ENCODE measurements around the gene IGLL1.
"Not testable (repeated sequence)": the region's sequence is repeated elsewhere in the genome, so short reads cannot be mapped to it uniquely, and the experiment has no call there.

Gene IGLL1

DNA sequence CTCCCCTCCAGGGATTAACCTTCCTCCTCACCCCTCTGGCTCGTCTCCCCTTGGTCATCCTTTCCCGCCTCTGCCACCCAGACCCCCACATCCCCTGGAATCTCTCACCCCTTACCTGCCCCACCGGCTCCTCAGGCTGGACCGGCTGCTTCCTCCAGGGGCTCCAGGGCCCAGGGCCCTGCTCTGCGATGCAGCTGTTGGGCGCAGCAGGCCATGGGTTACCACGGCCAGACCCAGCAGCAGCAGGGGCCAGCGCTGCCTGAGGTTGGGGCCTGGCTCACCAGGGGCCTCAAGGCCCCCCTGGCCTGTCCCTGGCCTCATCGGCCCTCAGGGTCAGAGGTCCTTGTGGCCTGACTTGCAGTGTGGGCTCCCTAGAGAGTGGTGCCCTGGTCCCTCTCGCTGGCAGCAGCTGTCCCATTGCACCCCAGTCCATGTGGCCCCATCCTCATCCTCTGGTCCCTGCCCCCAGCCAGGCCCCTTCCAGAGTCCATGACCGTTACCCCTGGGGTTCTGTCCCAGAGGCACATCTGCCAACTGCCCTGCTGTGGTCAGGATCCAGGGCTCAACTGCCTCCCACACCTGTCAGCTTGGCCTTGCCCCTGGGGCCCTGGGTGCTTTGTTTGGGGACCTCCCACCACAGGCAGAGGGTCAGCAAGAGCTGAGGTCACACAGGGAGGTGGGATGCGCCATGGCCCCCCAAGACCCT, at the start of gene IGLL1:
Gene IGLL1 (minus strand): TSS at position 421 of the 706 bp plus-strand sequence. CDS start 100 bp downstream, at position 321.
- no peak for DNase-seq

DNA sequence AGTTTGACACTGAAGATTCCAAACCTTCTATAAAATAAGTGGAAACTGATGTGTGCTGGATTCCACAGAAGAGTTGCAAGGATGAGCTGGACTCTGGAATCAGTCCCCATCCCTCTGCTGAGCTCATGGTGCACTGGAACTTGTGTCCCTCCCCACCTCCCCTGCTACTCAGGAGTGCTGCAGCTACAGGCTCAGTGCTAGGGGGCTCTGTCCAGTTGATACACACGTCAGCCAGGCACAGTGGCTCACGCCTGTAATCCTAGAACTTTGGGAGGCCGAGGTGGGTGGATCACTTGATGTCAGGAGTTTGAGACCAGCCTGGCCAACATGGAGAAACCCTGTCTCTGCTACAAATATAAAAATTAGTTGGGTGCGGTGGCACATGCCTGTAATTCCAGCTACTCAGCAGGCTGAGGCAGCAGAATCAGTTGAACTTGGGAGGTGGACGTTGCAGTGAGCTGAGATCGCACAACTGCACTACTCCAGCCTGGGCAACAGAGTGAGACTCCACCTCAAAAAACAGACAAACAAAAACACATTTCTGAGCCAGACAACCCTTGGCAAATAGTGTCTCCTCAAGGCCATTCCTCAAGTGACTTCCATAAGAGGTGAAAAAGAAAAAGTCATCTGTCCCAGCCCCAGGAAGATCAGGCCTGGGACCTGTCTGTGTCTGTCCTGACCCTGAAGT, 48.1 kb upstream of the IGLL1 start:
- not testable (repeated sequence) for DNase-seq

DNA sequence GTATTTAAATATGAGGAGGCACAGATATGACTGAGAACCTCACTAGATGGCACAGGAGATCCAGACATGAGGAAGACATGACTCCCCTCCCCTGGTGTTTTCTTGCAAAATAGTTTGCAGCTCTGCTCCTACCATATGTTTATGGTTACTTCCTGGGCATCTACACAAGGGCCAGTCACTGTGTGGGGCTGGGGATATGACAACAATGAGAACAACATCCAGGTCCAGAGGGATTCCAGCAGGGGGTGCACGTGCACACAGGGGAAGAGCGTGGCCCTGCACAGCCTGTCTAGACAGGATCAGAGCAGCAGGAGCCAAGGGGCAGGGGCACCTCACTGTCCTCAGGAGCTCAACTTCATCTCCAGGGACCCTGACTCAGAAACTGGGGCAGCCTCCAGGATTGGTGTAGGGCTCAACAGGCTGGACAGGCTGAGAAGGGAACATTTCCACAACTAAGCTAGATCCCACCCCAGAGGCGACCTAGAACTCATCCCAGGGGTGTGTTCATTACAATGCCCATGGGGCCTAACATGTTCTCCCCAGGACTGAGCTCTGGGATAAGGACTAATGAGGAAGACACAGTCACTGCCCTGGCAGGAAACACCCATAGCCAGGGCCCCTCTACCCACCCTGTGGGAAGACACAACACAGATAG, 47.4 kb upstream of the IGLL1 start:
- DNase-seq: peak; percentile 62

DNA sequence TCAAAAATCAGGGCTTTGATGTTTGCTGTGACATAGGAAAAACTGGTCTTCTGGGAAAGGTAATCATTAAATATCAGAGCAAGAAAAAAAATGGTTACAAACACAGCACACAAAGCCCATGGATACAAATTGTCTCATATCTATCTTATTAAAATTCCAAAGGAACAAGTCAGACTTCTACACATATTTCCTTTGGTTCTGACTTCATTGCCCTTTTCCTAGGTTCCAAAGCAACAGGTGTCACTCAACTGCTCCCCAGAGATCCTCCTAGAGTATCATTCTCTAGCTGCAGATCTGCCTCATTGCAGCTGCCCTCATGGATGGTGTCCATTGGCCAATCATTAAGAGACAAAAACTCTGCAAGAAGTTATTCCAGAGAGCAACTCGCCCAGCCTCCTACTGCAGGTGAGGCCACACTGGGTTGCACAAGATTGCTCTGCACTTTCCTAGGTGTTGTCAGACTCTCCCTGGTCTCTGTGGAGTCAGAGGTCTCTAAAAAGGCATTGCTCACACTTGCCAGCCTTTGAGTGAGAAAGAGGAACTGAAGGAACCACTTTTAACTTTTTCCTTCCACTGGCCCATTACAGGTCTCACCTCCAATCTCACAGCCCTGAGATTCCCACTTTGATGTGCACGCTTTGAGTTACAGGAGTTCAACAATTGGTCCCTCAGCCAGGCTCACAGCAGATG, 46.3 kb upstream of the IGLL1 start:
- no peak for DNase-seq

DNA sequence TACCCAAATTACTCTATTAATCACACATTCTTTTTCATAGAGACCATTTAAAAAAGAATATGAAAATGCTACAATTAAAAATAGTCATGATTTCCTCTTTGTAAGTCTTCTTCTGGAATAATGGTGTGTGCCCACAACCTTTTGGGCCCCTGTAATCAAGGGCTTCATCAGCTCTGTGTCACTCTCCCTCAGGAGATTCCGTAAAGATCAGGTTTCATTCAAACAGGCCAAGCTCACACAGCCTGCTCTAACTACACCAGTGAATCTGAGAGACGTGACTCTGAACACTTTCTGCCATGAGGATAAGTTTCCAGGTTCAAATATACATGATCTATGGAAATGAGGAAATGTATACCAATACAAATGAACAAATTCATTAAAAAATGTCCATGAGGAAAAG, 42.5 kb upstream of the IGLL1 start:
- DNase-seq: no peak

DNA sequence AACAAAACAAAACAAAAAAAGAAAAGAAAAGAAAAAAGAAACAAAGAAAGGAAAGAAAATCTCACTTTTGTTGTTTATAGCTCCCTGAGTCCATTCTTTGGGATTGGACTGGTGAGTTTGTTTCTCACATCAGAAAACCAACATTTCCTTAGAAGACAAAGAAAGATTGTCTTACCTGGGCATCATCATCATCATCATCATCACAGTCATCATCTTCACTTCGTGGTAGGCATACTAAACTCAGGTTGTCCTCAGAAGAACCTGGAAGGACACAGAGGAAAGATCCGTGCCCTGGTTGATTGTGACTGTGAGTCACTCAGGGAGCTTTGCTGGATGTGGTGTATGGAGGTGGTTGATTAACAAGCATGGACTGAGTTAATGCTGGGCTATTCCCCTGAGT, 41.8 kb upstream of the IGLL1 start:
- not testable (repeated sequence) for DNase-seq

DNA sequence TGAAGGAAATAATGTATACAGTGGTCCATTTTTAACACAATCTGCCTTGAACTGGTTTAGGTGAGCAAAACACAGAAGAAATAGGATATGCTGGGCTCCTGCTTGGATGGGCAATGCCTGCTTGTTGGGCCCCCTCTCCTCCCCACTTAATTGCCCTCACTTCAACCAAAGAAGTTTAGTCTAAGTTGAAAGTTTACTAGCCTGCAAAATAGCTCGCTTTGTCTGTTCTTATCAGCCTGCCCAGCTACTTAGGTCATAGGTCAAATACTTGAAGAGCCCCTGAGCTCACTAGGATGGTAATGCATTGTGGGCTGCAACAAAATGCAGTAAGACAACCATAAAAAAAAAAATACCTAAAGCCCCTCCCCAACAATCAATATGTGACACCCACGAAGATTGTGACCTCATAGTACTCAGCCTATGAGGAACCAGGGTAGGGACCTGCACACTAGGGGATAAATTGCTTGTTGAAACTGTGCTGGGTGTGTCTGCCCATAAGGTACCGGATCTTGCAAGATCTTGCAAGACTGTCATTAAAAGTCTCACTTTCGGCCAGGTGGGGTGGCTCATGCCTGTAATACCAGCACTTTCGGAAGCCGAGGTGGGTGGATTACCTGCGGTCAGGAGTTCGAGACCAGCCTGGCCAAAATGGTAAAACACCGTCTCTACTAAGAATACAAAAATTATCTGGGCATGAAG, 41.1 kb upstream of the IGLL1 start:
- DNase-seq: no peak

DNA sequence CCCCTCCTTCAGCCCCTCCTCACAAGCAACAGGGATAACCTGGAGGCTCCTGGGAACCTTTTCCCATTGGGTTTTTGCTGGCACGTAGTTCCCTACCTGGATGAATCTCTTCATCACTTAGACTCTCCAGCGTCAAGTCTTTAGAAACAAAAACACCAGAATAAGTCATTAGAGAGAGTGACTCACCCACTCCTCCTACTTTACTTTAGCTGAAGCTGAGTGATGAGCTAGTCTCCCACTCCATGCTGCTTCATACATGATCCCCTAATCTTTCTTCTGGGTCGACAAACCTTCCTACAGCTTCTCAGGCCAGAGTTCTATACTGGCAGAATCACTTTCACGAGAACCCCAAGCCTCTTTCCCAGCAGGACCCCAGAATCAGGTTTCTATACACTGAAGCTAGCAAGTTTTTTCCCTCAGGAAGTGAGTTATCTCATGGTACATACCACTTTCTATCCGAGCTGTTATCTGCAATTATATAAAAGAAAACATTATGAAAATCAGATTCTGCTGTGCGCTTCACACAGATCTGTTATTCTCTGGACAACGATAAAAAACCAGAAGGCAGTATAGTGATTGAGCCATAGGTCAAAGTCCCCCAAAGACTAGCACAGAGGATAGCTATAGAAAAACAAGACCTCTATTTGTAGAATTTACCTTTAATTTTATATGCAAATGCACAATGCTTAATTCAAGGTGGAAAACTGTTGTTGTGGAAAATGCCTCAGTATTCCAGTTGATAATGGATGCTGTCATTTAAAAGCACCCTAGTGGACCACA, 33.3 kb upstream of the IGLL1 start:
- DNase-seq: no peak

DNA sequence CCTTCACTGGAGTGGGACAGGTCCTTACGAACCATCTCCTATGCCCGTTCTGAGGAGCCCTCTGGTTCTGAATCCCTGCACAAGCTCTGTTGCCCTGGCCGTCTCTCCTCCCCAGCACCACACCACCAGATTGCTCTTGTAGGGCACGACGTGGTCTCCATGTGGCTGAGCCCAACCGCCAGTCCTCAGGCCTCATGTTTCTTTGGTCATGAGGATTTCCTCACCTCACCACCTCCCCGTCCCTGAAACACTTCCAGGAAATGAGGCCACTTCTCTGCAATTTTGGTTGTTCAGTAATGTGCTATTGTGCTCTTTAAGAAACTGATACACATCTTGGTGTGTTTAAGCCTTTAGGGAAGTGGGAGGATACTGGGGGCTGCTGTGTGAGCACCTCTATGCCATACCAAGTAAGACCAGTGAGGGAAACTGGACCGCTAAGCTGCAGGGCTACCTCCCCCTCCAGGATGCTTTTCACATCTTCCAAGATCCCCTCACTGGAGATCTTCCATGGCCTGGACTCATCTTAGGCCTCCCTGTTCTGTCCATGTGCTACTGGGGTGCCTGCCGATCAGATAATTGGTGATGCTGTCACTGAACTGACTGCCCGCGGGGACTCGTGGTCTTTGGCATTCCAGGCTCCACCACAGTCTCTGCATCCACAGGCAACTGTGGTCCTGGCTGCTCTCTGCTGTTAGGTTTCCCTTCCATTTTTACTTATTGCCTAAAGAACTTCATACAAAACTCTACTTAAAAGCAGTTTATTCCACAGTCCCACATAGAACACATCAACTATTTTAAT, 30.1 kb upstream of the IGLL1 start:
- DNase-seq: no peak

DNA sequence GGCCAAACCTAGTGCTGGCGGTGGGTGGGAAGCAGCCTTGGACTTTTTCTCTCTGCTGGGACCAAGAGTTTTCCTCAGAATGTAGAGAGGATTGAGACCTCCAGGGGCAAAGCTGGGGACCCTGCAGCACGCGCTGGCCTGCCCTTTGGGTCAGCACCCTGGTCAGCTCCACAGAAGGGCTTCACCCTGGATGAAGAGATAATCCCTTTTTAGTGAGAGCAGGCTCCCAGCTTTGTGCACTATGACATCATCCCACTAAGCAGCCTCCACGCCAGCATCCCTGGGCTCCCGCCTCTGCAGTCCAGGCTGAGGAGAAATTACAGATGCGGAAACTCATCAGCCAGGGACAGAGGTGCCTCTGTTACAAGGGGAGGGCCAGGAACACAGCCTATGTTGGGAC, 28.5 kb upstream of the IGLL1 start:
- DNase-seq: no peak

DNA sequence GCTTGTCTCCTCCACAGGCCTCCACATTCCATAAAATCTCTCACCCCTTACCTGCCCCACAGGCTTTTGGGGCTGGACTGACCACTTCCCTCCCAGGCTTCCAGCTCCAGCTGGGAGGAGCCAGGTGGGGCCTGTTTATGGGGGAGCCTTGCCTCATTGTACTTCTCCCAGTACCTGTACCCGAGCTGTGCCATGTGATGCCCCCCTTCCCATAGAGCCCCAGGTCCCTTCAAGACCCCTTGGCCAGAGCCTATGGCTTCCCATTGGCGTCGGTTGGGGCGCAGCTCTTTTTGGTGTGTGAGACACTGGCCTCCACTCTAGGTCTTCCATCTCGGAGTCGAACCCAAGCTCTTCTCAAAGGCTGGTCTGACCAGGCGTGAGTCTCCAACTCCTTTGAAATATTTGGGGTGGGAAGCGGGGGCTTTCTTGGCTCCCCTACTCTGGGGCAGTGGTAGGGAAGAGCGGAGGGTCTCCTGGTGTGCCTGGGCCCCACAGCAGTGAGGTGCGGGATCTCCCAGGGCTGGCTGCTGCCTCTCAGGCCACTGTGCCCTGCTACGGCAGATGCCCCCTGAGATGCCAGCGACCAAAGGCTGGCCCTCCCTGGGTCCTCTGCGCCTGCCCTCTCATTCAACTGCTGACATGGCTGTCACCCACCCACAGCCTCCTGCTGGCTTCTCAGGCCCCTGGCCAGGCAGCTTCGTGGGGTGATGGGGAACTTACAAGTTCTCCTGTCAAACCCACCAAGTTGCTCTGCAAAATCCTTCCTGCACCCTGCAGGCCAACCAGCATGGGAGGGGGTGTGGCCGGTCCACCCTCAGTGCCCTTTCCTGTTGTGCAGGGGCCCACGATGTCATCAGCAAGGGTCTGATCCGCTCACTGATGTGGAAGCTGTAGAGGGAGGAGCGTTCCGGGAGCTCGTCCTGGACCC, 26.4 kb upstream of the IGLL1 start:
- DNase-seq: no peak

DNA sequence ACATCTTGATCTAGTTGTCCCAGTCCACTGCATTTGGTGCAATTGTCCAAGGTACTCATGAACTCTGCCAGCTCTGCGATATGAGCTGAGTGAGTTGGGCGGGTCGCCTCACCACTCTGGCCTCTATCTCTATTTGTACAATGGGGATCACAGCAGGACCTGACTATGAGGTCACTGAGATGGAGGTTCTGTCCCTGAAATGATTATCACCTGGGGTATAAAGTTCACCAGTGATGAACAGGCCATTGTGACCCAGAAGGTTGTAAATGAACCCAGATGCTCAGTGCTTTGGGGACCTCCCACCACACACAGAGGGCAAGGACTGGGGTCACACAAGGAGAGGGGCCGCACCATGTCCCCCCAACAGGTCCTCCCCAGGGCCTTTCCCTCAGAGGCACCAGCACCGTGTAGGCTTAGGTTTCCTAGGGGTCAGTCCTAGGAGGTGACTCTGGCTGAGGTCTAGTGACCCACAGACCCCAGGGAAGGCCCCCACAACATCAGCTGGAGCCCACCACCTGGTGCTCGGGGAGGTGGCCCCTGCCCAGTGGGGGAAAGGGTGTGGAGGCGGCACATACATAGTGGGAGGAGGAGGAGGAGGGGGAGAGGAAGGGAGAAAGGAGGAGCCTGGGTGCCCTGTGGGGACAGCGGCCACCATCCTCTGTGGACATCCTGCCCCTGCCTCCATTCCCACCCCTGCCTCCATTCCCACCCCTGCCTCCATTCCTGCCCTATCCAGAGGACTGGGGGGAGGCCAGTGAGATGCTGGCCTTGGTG, 25.0 kb upstream of the IGLL1 start:
- DNase-seq: no peak

DNA sequence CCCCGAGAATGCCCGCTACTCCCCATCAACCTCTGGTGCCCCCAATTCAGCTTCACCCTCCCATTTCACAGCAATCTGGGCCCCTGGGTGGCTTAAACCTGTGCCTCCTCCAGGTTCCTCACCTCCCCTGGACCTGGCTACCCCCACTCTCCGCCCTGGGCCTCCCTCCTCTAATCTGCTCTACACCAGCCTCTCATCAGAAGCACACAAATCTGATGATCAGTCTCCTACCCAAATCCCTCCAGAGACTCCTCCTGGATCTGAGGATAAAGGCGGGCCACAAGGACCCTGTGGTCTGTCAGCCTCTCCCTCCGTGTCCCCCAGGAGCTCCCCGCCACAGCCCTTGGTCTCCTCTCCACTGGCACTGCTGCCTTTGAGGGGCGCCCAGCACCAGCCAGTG, 23.2 kb upstream of the IGLL1 start:
- no peak for DNase-seq

DNA sequence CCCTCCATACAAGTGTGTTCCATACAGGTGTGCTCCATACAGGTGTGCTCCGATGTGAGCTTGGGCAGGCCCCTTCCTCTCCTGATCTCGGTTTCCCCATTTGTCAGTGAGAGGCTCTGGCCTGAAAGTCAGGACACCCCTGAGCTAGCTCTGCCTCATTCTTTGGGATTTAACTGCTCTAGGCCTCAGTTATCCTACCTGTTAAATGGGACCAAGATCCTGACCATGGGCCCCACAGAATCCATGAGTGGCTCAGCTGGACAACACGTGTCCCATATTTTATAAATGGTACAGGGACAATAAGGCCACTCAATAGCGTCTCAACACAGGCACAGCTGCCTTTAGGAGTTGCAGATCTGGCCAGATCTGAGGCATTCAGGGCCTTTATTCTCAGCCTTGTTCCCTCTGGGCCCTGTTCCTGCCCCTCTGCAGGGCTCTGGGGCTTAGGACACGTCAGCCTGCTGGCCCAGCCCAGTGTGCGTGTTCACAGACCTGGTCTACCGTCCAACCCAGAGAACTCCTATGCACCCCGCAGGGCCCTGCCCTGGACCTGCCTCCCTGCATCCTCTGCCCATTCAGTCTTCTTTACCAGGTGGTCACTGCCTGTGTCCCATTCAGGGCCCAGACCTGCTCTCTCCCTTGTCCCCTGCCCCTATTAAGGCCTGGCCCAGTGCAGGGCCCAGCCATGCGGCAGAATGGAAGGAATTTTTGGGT, 18.9 kb upstream of the IGLL1 start:
- DNase-seq: no peak

DNA sequence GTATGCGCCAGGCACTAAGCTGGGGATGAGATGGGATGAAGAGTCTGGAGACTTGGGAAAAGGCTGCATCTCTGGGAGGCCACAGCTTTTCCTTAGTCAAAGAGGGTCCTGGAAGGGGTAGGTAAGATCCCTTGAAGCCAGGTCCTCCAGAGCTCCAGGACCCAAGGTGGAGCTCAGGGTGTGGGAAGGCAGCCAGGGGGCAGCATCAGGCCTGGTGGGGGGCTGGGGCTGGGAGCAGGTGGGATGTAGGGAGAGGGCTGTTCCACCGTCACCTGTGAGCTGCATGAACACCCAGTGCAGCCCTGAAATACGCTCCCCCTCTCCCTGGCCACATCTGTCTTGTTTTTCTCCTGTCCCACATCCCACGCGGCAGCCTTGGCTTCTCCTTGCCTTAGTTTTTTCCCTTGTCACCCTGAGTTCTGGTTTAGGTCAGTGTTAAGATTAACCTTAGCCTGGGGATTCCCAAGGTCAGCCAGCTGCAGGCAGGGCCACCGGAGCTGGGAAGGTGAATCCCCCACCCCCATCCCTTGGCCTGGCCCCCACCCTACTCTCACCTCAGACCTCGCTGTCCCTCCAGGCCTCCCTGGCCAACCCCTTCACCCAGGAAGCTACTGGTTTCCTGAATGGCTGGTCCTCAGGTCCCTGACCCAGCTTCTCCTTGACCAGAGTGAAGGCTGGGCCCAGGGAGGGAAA, 17.6 kb upstream of the IGLL1 start:
- not testable (repeated sequence) for DNase-seq

DNA sequence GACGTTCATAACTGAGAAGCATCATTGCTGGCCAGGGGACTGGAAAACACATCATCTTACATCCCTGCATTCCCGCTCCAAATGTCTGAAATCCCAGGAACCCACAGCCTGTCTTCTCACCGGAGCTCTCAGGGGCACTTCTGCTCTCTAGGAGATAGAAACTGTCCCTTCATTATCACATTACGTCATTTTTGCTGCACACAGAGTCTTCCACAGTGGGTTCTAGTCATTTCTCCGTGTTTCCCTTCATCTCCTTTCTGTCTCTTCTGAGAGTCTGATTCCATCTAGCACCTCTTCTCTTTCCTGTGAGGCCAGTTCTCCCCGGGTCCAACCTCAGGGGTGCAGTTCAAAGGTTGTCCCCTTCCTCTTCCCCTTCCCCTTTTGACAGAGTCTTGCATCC, 15.8 kb upstream of the IGLL1 start:
- DNase-seq: not testable (repeated sequence)

DNA sequence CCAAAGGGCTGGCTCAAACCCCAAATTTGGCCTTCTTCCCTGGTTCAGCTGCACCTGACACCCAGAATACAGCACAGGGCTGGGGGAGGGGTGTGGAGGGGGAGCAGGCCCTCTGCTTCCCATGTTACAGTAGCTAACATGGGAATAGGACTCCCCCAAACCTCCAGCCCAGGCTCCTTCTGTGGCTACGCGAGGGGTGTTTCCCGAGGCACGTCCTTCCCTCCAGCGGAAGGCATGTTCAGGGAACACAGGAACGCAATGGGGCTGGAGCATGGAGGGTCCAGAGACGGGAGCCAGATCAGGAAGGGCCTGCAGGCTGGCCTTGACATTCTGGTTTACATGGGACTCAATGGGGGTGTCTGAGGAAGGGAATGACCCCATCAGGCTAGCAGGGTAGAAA, 11.8 kb upstream of the IGLL1 start:
- no peak for DNase-seq

Measured in activated CD8-positive, alpha-beta memory T cell treated with anti-CD3 and anti-CD28 coated beads, Interleukin-2, amount 50 U/mL, for 48 hours (primary cell).